Ishikawa (cell line): ENCODE results near the gene PDE11A.

Experiments used
- CEBPB ChIP-seq: IDR thresholded peaks from 2 replicates; pipeline ENCODE4 v1.6.1; 2012
- CREB1 ChIP-seq: IDR thresholded peaks from 2 replicates; pipeline ENCODE4 v1.6.1; 2012; ENCODE audit warnings: low read depth
- EGR1 ChIP-seq: IDR thresholded peaks from 2 replicates; pipeline ENCODE4 v1.6.1; 2012
- EP300 ChIP-seq: IDR thresholded peaks from 2 replicates; pipeline ENCODE4 v1.6.1; 2012; ENCODE audit warnings: borderline replicate concordance
- FOXM1 ChIP-seq: IDR thresholded peaks from 2 replicates; pipeline ENCODE4 v1.6.1; 2012; ENCODE audit warnings: low read depth, borderline replicate concordance
- MAX ChIP-seq: IDR thresholded peaks from 2 replicates; pipeline ENCODE4 v1.6.1; 2012
- NFIC ChIP-seq: IDR thresholded peaks from 2 replicates; pipeline ENCODE4 v1.6.1; 2012
- RAD21 ChIP-seq: IDR thresholded peaks from 2 replicates; pipeline ENCODE4 v1.6.1; 2012; ENCODE audit warnings: low read depth
- REST ChIP-seq: IDR thresholded peaks from 2 replicates; pipeline ENCODE4 v1.6.1; 2012; ENCODE audit warnings: low read depth, mild to moderate bottlenecking
- TAF1 ChIP-seq: IDR thresholded peaks from 2 replicates; pipeline ENCODE4 v1.6.1; 2012; ENCODE audit warnings: low read depth, mild to moderate bottlenecking
- TCF12 ChIP-seq: IDR thresholded peaks from 2 replicates; pipeline ENCODE4 v1.6.1; 2012; ENCODE audit warnings: low read depth
- TEAD4 ChIP-seq: IDR thresholded peaks from 2 replicates; pipeline ENCODE4 v1.6.1; 2012
- USF1 ChIP-seq: IDR thresholded peaks from 2 replicates; pipeline ENCODE4 v1.6.1; 2012
- YY1 ChIP-seq: IDR thresholded peaks from 2 replicates; pipeline ENCODE4 v1.6.1; 2012; ENCODE audit warnings: low read depth
- ZBTB7A ChIP-seq: IDR thresholded peaks from 2 replicates; pipeline ENCODE4 v1.6.1; 2012; ENCODE audit warnings: low read depth

Gene PDE11A

GRCh38 chr2:178070824-178071223 is 1.8 kb downstream of the PDE11A start:
- TF ChIP-seq TEAD4 (no peak), CEBPB (no peak), MAX (no peak)

- no peak for TF ChIP-seq ZBTB7A
- no peak for TF ChIP-seq REST
- TF ChIP-seq RAD21 = no peak
- no peak for TF ChIP-seq FOXM1
Measured at GRCh38 chr2:178069551-178069950, 3.0 kb downstream of the PDE11A start.

- TF ChIP-seq CEBPB (no peak), CREB1 (no peak), EP300 (no peak), NFIC (no peak), USF1 (no peak), TAF1 (no peak), MAX (no peak), FOXM1 (no peak), TEAD4 (no peak), RAD21 (no peak)
Measured at GRCh38 chr2:178068823-178069454, 3.6 kb downstream of the PDE11A start.

- no peak for TF ChIP-seq NFIC
- TF ChIP-seq YY1 = no peak
- TF ChIP-seq REST = no peak
- TF ChIP-seq MAX = no peak
Measured at GRCh38 chr2:178066890-178067669, 5.5 kb downstream of the PDE11A start.

GRCh38 chr2:178066324-178066723 is 6.3 kb downstream of the PDE11A start:
- TF ChIP-seq CEBPB (no peak), EGR1 (no peak), NFIC (no peak), CREB1 (no peak), TCF12 (no peak), RAD21 (no peak), MAX (no peak), EP300 (no peak)

GRCh38 chr2:178059681-178060080 is 12.9 kb downstream of the PDE11A start:
- no peak for TF ChIP-seq EP300
- TF ChIP-seq NFIC = no peak
- no peak for TF ChIP-seq REST
- no peak for TF ChIP-seq TAF1
